Hematopoietic multipotent progenitor cell treated with erythropoietin and hydrocortisone succinate and interleukin-3 and kit ligand, for 8 days (in vitro differentiated cells): ENCODE data around the gene DGUOK.
A peak's percentile ranks its signal among the peaks of the same experiment; 100 is the strongest.

Source experiments
- DNase-seq: peaks from one replicate; pipeline ENCODE4 v3.0.0-alpha.2; 2015

DGUOK gene

DNA sequence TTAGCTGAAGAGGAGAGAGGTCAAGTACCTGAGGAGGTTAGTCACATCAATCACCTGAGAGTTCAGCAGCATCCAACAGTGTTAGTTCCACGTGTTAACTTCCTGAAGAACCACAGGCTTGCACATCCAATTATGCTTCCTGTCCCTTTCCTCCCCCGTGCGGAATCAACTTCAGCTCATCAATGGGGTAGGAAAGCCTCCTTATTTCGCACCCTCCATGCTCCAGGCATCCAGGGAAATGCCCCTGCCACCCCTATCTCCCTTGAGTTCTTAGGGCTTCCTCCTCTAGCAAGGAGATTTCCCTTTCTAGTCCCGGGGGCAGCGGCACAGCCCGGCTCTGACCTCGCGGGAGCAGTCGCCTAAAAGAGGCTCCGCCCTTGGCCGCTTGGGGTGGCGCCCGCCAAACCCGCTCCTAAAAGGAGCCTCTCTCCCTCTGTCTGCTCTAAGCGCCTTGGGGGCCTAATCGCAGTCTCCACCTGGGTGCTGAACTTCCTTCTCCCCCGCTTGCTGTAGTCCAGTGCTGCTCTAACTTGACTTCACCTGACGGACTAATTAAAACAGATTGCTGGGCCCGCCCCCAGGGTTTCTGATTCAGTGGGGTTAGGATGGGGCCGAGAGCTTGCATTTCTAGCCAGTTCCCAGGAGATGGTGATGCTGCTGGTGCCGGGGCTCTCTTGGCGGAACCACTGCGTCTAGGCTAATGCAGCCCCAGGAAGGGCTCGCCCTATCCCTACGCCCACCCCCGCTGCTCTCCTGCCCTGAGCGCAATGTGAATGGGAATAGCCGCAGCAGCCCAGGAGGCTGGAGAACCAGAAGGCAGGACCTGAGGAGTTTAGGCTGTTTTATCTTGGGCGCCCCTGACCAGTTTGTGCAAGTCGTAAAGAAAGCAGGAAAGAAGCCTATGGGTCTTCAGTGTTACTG, 54.7 kb downstream of the DGUOK start:
- DNase-seq: peak; percentile 78

GRCh38 chr2:73982140-73982617, 55.5 kb downstream of the DGUOK start:
- DNase-seq: no peak

GRCh38 chr2:73983322-73984202, 56.9 kb downstream of the DGUOK start:
- DNase-seq: peak; percentile 49

DNA sequence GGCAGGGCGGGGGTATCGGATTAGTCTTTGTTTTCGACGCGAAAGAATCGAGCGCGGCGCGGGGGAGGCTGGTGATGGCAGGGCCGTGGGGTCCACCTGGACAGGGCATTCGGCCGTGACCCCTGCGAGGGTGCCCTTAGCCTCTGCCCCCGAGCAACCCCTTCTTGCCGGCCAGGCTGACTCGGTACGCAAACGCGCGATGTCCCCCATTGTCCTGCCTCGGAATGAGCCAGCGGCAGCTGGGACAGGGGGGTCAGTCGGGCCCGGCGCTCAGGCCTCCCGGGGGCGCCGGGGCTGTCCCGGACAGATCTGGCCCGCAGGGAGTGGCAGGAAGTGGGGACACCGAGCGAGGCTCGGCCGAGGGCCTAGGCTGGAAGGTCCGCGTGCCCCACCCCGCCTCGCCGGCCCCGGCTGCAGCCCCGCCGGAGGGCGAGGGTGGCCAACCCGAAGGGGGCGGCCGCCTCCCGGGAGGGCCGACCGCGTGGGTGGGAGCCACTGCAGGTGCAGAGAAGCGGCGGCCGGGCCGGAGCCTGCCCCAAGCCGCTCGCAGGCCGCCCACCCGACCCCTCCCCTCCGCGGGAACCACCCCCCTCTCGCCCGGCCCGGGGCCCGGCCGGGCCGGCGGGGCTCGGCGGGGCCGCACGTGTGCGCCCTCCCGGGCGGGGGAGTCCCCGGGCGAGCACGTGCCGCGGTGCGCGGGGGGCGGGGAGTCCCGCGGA, 57.7 kb downstream of the DGUOK start, which contains the start of gene TET3:
TSS of gene TET3 (plus strand) at position 708 of the 719 bp plus-strand sequence. CDS start 1,494 bp downstream, outside the sequence.
- DNase-seq: peak; percentile 57

- no peak for DNase-seq
These were observed 58.2 kb downstream of the DGUOK start for GRCh38 chr2:73984922-73985307.

- peak; percentile 49 for DNase-seq
These were observed 58.8 kb downstream of the DGUOK start for GRCh38 chr2:73985308-73986084.

- DNase-seq: no peak
These were observed 59.5 kb downstream of the DGUOK start for GRCh38 chr2:73986085-73986681.

DNA sequence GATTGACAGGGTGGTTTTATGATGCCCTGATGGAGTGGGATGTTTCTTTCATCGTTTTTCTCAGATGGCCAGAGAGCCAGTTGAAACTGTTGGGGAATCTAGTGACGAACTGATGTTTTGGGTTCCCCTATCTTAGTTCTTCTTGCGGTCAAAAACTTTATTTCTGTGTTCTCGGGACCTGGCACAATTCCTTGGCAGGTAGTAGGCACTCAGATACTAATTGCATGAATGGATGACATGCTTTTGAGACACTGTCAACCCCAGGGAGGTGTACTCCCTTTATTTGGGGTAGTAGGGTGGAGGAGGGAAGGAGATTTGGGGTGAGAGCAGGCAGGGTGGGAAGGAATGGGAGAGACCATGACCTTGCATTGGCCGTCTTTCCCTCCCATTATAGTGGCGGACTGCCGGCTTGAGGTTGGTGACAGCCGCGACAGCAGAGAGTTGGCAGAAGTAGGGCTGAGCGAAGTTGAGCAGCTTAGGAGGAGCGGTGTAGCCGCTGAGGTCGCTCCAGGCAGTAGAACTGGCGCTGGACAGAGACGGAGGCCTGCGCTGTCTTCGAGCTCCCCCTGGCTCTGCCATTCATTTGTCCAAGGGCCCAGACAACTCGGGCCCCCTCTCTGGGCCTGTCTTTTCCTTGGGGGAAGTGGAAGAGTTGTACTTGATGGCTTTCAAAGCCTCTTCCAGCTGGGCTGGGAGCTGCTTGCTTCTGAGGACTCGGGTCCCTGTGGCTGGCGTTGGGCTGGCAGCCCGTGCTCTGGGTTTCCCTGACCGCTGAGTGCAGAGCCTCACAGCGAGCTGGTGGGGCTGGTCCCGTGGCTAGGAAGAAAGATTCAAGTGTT, 60.6 kb downstream of the DGUOK start:
- peak; percentile 62 for DNase-seq

- no peak for DNase-seq
These were observed 61.4 kb downstream of the DGUOK start for GRCh38 chr2:73987948-73988700.

- no peak for DNase-seq
These were observed 63.3 kb downstream of the DGUOK start for GRCh38 chr2:73989972-73990371.

DNA sequence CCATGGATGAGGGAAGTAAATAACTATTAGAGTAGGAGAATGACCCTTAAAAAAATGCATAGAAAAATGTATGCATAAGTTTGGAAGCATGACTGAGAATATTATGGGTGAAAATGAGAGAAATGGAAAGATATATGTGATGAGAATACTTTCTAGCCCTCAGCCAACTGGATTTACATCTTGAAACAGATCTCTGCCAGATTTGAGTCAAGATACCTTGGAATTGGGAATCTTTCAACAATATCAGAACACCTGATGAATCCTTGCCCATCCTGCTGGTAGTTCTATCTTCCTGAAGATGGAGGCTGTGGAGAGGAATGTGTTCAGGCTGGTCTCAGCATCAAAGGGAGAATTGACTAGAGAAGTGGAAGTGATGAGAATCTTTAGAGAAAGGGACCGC, 63.9 kb downstream of the DGUOK start:
- DNase-seq: no peak

DNA sequence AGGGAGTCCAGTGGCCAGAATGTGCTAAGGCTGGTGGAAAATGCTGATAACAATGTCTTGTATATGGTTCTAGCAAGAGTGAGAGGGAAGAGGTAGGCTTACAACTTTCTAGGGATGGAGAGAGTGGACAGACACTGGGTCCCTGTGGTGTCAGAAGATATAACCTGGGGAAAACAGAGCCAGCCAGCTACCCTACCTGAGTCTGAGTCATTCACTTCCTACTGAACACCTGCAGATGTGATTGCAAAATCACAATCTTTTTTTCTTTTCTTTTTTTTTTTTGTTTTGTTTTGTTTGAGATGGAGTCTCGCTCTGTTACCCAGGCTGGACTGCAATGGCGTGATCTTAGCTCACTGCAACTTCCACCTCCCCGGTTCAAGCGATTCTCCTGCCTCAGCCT, 65.4 kb downstream of the DGUOK start:
- no peak for DNase-seq

GRCh38 chr2:73993376-73993775, 66.7 kb downstream of the DGUOK start:
- no peak for DNase-seq

GRCh38 chr2:73993778-73994177, 67.1 kb downstream of the DGUOK start:
- no peak for DNase-seq

- no peak for DNase-seq
These were observed 67.6 kb downstream of the DGUOK start for GRCh38 chr2:73994178-73994831.

DNA sequence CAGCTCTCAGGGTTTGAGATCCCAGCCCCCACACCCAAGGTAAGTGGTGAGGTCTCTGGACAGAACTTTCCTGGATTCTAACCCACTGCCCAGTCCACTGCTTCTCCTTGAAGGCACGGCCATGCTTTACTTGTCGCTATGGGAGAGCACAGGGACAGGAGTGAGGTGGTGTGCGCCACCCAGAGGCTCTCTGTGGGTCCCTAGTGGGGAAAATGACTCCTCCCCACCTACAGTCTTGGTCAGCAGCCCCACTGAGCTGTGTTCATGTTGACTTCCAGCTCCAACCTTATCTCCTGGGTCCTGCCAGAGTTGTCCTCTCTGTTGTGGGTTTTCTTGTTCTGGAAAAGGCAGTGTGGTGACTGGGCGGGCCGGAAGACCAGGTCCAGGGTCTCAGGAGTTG, 69.1 kb downstream of the DGUOK start:
- DNase-seq: peak; percentile 46

GRCh38 chr2:73997813-73998212, 71.1 kb downstream of the DGUOK start:
- DNase-seq: peak; percentile 45

DNA sequence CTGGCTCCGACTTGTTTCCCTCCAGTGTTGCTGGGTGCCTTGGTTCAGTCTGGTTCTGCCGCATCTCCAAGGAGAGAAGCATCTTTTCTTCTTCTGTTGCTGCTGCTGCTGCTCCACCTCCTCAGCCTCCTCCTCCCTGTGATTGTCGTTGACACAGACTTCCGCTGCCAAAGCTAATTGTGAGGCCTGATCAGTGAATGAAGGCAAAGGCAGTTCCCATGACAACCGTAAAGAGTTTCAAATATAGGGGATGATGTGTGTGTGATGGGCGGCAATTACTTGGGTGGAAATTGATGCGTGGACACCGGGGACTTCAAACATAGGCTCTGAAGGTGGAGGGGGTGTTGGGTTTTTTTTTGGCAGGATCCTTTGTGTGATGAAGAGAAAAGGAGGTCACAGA, 71.8 kb downstream of the DGUOK start:
- no peak for DNase-seq

DNA sequence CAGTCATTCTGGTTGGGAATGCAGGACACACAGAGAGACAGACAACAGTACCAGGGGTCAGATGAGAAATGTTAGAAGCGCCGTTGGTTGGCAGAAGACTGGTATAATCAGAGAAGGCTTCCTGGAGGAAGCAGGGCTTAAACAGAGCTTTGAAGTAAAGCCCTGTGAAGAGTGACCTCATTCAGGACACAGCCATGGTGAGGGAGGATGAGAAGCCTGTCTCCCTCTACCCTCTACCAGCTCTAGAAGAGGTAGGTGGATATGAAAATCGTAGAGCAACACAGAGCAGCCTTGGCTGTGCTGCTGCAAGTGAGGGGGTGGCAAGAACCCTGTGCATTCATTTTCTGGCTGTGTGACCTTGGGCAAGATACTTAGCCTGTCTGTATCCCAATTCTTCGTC, 72.3 kb downstream of the DGUOK start:
- DNase-seq: no peak
